Stimulated activated naive CD4-positive, alpha-beta T cell treated with Interleukin-2 at 50 U/mL for 16 hours (primary cell): ENCODE measurements around the gene SPRR2E.
"Not testable (repeated sequence)": the region's sequence is repeated elsewhere in the genome, so short reads cannot be mapped to it uniquely, and the experiment has no call there.

Source experiments
- DNase-seq: peaks from one replicate; lab custom pipeline; 2025; lab: John Stamatoyannopoulos, UW

SPRR2E gene

DNA sequence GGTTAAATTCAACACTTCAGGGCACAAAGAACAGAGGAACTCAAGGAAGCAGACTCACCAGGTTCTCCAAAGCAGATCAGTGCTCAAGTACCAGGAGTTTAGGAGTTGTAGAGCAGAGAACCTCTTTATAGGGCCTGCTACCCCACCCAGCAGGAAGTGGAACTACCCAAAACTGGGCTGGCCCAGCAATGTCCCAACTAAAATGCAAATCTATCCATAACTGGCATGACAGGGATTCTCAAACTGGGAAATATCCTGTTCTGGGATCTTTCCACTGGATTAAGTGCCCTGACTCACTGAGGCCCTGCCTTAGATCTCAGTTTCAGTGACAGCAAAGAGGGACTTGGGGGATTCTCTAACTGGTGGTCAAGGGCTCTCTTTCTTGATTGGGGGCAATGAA lies at the start of gene SPRR2E:
Gene SPRR2E, minus strand, starts transcription at position 101 of the 400 bp plus-strand sequence. CDS start 775 bp downstream, outside the sequence.
- no peak for DNase-seq

DNA sequence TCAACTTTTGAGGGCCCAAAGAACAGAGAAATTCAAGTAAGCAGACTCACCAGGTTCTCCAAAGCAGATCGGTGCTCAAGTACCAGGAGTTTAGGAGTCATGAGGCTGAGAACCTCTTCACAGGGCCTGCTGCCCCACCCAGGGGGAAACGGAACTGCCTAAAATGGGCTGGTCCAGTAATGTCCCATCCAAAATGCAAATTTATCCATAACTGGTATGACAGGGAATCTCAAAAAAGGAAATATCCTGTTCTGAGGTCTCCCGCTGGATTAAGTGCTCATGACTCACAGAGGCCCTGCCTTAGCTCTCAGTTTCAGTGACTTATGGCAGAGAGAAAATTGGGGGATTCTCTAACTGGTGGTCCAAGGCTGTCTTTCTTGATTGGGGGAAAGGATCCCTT lies 47.1 kb upstream of the SPRR2E start:
- no peak for DNase-seq

GRCh38 chr1:153140484-153140883 lies 46.2 kb upstream of the SPRR2E start:
- DNase-seq, result no peak

DNA sequence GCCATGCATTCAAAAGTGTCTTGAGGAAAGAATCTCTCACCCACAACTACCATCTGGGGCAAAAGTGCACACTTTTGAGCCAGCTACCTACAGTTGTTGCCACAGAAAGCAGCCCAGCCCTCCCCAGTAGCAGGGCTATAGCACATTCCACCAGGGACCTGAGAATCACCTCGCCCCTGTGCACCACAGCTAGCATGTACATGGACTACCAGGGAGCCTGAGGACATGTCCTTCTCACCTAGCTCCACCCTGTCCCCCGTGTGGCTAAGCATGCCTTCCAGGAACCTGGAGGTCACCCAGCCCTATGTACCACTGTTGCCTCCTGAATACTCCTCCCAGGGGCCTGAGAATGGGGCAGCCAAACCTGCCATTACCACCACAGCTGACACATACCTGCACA lies 39.4 kb upstream of the SPRR2E start:
- no peak for DNase-seq

- DNase-seq, result no peak
These were observed 38.9 kb upstream of the SPRR2E start for GRCh38 chr1:153133267-153133666.

DNA sequence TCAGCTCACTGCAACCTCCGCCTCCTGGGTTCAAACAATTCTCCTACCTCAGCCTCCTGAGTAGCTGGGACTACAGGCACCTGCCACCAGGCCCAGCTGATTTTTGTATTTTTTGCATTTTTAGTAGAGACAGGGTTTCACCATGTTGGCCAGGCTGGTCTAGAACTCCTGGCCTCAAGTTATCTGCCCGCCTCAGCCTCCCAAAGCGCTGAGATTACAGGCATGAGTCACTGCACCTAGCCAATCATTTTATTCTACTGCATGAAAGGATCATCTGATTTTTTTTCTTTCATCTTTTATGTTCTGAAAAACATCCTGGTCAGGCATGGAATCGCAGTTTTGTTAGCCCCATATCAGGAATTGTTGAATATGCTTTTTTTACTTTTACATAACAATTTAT lies 34.4 kb upstream of the SPRR2E start:
- DNase-seq, result not testable (repeated sequence)

GRCh38 chr1:153127296-153127695 lies 33.0 kb upstream of the SPRR2E start:
- no peak for DNase-seq

DNA sequence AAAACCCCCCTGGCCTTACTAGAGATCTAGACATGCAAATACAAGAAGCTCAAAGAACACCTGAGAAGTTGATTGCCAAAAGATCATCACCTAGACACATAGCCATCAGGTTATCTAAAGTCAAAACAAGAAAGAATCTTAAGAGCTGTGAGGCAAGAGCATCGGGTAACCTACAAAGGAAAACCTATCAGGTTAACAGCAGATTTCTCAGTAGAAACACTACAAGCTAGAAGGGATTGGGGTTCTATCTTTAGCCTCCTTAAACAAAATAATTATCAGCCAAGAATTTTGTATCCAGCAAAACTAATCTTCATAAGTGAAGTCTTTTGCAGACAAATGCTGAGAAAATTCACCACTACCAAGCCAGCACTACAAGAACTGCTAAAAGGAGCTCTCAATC lies 31.2 kb upstream of the SPRR2E start:
- DNase-seq, result no peak

- DNase-seq, result not testable (repeated sequence)
These were observed 29.5 kb upstream of the SPRR2E start for GRCh38 chr1:153123793-153124192.

DNA sequence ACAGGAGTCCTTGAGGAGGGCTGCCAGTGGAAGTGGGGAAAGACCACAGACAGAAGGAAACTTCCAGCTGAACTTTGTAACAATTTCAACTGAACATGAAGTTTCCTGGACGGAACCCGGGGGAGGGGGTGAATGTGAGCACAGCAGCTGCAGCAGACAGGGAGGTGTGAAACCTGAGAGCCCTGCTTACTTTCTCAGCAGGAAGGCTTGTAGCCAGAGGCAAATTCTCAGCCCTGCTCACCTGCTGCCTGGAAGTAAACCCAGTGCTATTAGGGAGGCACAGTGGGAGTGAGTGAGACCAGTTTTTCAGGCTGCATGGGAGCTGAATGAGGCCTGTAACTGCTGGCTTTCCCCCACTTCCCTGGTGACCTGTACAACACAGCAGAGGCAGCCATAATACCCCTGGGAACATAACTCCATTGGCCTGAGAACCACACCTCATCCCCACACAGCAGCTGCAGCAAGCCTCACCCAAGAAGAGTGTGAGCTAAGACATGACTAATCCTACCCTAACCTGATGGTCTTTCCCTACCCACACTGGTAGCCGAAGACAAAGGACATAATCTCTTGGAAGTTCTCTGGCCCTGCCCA lies 28.6 kb upstream of the SPRR2E start:
- no peak for DNase-seq

GRCh38 chr1:153120945-153121344 lies 26.6 kb upstream of the SPRR2E start:
- no peak for DNase-seq

DNA sequence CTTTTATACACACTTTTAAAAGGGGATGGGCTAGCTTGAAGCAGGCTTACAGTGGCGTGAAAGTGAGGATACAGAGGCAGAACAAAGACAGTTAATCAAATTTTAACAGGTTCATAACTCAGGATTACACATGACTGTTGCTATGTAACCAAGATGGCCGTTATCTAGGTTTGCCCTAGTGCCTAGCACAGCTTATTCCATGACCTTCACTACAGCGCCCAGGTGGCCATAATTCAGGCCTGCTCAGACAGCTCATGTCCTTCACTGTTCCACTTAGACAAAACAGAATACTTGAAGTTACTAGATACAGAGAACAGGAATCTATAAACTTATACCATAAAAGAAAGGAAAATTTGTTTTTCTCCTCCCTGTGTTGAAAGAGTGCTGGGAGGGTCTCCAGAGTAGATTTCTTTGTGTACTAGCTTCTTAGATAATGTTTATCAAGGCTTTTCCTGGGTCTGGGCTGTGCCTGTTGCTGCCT lies 25.2 kb upstream of the SPRR2E start:
- no peak for DNase-seq

- not testable (repeated sequence) for DNase-seq
These were observed 20.9 kb upstream of the SPRR2E start for GRCh38 chr1:153115264-153115663.

- DNase-seq, result no peak
These were observed 19.1 kb upstream of the SPRR2E start, which contains the start of gene SPRR2F for GRCh38 chr1:153113416-153113815. Gene SPRR2F, minus strand, starts transcription at chr1:153113516. Its CDS starts 783 bp downstream, at chr1:153112733.

- not testable (repeated sequence) for DNase-seq
These were observed 18.1 kb upstream of the SPRR2E start for GRCh38 chr1:153112454-153112853.

DNA sequence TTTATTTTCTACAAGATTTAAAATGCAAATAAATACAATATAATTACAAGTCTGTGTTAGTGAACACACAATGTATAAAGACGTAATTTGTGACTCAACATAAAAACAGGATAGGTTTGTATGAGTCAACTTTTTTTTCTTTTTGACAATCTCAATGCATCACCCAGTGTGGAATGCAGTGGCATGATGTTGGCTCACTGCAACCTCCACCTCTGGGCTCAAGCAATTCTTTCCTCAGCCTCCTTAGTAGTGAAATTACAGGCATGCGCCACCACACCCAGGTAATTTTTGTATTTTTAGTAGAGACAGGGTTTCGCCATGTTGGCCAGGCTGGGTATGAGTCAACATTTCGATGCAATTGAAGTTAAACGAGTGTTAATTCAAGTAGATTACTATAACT lies 5.9 kb upstream of the SPRR2E start:
- no peak for DNase-seq

- DNase-seq, result no peak
These were observed 5.2 kb upstream of the SPRR2E start for GRCh38 chr1:153099461-153100045.

- no peak for DNase-seq
These were observed 1.4 kb upstream of the SPRR2E start for GRCh38 chr1:153095764-153096163.

DNA sequence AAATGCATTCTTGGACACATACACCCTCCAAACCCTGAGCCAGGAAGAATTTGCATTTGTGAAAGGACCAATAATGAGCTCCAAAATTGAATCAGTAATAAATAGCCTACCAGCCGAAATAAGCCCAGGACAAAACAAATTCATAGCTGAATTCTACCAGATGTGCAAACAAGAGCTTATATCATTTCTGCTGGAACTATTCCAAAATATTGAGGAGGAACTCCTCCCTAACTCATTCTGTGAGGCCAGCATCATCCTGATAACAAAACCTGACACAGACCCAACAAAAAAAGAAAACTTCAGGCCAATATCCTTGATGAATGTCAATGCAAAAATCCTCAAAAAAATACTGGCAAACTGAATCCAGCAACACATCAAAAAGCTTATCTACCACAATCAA lies 6.7 kb downstream of the SPRR2E start:
- no peak for DNase-seq

- no peak for DNase-seq
These were observed 12.6 kb downstream of the SPRR2E start for GRCh38 chr1:153081736-153082135.

- DNase-seq, result no peak
These were observed 21.3 kb downstream of the SPRR2E start for GRCh38 chr1:153072806-153073726.

- DNase-seq, result no peak
These were observed 22.8 kb downstream of the SPRR2E start, which contains the start of gene SPRR2B for GRCh38 chr1:153071511-153071910. Gene SPRR2B, minus strand, starts transcription at chr1:153071611. Its CDS starts 772 bp downstream, at chr1:153070839.

- no peak for DNase-seq
These were observed 24.1 kb downstream of the SPRR2E start for GRCh38 chr1:153070243-153070642.
